ENCODE results near the gene SUGT1.
A peak's percentile ranks its signal among the peaks of the same experiment; 100 is the strongest.
"Not testable (repeated sequence)": the region's sequence is repeated elsewhere in the genome, so short reads cannot be mapped to it uniquely, and the experiment has no call there.

SUGT1 gene

DNA sequence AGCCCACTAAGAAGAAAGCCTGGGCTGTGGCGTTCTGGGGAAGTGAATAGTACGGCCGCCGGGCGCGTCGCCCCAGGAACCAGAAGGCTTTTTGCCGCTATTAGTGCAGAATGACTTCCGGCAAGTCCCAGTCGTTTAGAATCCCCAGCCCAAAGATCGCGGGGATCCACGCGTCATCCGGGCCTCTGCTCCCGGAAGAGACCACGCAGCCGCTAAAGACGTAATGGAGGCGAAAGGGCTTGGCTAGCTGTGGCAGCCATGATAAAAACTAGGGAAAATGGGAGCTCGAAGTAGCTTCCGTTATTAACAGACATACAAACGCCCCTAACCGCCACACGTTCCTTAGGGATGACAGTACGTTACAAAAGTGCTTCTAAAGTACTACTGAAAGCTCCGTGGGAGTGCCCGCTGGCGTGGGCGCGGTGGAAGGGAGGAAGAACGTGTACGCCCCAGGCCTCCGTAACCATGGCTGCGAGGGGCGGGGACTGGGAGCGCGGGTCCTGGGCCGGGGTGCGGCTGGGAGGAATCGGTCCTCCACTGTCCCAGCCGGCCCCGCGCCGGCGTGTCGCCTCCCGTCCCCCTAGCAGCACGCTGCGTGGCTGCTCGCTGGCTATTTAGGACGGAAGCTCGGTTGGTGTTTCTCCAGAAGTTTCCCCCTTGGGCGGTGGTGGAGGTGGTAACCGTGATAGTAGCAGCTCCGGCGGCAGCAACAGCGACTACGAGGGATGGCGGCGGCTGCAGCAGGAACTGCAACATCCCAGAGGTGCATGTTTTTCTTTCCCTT is at the start of gene SUGT1:
Gene SUGT1 (plus strand): TSS at position 641 of the 784 bp plus-strand sequence. CDS start 85 bp downstream, at position 726.
- DNase-seq (ENCODE audit: low read depth in 2 of 2): peak; percentile 86 to 92

DNA sequence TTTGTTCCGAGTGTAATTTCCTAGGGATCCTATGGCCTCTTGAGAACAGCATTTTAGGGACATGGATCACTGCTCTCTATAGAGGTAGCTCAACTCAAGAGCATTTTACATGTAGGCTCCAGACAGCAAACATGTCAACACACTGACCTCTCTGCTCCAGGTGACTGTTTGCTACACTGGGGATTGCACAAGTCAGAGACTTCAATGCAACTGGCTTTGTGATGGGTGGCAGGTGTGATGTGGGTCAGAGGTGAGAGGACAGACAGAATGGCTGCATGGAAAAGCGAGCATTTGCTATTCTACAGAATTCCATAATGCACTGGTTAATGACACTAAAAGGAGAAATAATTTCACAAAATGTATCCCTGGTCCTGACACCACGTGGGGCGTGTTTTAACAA is 49.3 kb upstream of the SUGT1 start:
- not testable (repeated sequence) for DNase-seq (ENCODE audit: low read depth in 2 of 2)

DNA sequence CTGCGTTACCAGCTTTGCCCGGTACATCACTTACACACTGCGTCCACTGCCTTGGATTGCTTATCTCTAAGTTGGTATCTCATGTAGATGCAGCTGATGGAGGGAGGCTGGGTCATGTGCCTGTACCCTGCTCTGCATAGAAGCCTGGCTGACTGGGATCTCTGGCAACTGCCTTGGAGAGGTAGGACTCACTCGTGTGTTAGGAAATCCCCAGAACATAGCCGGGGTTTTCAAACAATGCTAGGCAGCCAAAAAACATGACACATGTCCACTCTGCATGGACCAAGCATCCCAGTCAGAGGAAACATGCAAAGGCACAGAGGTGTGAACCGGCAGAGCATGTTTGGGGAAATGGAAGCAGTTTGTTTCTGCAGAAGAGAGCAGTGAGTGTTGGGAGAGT is 46.5 kb upstream of the SUGT1 start:
- DNase-seq (ENCODE audit: low read depth in 2 of 2): not testable (repeated sequence)

DNA sequence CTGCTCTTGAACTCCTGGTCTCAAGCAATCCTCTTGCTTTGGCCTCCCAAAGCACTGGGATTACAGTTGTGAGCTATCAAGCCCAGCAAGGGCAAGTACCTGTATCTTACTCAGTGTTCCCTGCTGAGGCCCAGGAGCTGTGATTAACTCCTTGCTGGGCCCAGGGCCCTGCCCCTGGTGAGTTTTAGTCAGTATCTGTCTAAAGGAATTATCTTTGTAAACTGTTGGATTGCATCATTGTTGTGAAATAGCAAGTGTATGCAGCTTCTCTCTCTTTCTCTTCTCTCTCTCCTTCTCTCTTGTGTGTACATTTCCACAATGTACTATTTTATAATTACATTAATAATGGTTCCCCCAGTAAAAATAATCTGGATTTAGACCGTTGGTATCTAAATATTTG is 45.8 kb upstream of the SUGT1 start:
- not testable (repeated sequence) for DNase-seq (ENCODE audit: low read depth in 2 of 2)

DNA sequence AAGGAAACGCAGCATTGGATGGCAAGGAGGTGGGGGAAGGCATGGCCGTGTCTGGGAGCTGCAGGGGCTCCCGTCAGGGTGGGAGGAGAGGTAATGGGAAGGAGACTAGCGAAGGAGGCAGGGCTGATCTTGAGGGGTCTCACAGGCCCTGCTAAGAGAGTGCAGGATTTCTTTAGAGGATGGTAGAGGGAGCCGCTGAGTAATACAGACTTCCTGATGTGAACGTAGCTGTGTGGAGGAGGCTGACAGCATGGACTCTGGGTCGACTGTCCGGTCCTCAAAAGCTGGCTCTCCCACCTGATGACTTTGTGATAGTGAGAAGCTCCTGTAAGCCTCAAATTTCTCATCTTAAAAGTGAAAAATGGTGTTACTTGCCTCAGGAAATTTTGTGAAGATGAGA is 44.5 kb upstream of the SUGT1 start:
- DNase-seq (ENCODE audit: low read depth in 2 of 2): not testable (repeated sequence)

DNA sequence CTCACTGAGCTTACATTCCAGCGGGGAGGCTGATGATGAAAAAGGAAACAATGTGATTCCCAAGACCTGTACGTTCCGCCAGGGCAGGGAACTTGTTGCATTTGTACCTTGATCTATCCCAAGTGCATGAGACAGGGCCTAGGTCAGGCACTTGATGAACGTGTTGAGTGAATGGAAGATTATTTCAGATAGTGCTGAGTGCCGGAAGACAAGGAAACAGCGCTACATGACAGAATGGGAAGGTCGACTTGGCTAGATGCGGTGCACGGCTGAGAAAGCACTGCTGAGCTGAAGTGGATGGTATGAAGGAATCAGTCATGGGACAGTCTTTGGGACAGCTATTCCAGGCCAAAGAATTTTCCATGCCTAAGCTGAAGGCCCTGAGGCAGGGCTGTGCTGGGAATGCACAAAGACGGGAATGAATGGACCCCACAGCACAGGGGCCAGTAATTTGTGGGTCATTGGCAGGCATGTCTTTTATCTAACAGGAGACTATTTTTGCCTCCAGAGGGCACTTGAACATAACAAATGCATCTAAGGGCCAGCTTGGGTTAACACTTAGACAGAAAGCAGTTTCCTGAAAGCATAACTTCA is 43.5 kb upstream of the SUGT1 start:
- DNase-seq (ENCODE audit: low read depth in 2 of 2): not testable (repeated sequence)

DNA sequence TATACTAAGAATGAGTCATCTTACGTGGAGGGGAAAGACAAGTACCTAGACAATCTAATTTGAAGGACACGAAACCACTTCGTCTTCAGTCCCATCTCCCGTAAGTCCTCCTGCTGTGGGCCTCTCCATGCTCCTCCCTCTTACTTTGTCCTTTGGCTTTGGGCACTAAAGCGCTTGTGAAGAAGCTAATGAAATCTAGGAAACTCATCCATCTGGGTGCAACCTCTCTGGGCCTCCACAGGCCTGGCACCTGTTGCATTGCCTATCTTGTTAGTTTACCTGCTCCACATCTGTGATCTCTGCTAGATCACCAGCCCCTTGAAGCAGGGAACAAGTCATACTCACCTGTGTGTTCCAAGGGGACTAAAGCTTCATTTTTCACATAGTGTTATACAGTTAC is 42.5 kb upstream of the SUGT1 start:
- DNase-seq (ENCODE audit: low read depth in 2 of 2): not testable (repeated sequence)

DNA sequence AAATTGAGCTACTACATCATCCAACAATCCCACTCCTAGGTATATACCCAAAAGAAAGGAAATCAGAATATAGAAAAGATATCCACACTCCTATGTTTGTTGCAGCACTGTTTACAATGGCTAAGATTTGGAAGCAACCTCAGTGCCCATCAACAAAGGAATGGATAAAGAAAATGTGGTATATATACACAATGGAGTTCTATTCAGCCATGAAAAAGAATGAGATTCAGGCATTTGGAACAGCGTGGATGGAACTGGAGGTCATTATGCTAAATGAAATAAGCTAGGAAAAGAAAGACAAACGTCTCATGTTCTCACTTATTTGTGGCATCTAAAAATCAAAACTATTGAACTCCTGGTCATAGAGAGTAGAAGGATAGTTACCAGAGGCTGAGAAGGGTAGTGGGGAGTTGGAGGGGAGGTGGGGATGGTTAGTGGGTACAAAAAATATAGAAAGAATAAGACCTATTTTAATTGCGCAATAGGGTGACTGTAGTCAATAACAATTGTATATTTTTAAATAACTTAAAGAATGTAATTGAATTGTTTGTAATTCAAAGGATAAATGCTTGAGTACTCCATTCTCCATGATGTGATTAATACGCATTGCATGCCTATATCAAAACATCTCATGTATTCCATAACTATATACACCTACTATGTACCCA is 37.4 kb upstream of the SUGT1 start:
- DNase-seq (ENCODE audit: low read depth in 2 of 2): no peak

DNA sequence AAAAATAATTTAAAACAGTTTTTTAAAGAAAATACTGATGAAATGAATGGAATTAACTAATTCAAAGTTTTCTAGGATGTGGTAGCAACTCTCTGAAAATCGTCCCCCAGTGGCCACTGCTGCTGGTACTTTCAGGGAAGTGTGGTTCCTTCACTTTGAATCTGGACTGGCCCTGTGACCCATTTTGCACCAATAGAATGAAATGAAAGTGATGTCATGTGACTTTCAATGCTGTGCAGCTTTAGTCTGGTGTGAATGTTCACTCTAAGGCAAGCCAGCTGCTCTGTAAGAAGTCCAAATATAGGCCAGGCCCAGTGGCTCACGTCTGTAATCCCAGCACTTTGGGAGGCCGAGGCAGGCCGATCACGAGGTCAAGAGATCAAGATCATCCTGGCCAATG is 36.8 kb upstream of the SUGT1 start:
- DNase-seq (ENCODE audit: low read depth in 2 of 2): no peak

DNA sequence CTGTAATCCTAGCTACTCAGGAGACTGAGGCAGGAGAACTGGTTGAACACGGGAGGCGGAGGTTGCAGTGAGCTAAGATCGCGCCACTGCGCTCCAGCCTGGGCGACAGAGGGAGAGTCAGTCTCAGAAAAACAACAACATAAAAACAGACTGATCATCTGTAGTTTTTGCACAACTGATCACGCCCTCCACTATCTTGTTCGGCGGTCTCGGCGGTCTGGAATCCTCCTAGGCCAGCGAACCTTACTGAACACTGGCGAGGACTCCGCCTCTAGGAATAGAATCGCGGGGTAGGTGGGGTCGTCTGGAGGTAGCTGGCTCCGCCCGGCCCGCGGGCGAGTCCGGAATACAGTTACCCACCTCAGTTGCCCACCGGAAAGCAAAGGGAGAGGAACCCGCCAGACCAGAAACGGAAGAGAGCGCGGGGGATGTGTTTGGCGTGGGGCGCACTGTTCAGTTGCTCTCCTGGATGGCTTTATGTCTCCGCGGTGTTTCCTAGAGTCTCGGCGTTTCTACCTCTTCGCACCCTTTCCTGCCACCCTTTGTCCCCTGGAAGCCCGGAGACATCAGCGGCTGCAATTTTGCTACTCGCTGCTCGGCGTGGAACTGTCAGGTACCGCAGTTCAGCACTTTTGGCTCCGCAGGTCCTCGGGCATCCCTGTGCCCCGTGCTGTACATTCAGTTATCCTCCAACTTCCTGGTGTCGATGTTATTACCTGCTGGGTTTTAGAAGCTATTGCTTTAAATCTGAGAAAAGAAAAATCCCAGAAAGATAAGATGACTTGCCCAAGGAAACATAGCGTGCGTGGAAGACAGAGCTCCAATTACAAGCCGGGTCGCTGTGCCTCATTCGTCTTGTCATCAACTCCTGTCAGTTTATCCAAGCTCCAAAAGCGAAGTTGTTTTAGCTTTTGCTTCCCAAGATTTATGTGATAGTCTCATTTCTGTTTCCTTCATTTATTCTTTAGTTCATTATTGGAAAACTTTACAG is 35.3 kb upstream of the SUGT1 start:
- peak; percentile 66 to 70 for DNase-seq (ENCODE audit: low read depth in 2 of 2)

DNA sequence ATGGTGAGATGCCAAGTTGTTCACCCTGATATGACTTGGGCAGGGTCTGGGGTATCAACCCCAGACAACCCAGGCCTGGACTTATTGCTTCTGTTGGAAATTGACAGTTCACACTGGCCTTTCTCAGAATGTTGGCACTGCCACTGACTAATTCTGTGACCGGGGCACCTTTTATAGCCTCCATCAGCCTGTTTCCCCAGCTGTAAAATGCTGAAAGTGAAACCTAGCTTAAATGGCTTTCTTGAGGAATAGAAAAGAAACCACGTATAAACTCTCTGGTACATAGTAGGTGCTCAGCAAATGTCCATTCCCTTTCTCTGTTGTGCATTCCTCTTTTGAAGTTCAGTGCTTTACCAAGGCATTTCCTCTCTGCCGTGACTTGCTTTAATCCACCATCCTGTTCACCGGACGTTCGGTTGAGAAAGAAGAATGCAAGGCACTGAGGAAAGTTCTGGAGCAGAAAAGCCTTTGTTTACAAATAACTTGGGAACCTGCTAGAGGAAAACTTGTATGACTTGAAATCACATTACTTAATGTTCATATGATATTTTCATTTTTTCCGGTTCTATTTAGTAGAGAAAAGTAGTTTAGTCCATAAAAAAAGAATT is 21.4 kb upstream of the SUGT1 start:
- not testable (repeated sequence) for DNase-seq (ENCODE audit: low read depth in 2 of 2)

DNA sequence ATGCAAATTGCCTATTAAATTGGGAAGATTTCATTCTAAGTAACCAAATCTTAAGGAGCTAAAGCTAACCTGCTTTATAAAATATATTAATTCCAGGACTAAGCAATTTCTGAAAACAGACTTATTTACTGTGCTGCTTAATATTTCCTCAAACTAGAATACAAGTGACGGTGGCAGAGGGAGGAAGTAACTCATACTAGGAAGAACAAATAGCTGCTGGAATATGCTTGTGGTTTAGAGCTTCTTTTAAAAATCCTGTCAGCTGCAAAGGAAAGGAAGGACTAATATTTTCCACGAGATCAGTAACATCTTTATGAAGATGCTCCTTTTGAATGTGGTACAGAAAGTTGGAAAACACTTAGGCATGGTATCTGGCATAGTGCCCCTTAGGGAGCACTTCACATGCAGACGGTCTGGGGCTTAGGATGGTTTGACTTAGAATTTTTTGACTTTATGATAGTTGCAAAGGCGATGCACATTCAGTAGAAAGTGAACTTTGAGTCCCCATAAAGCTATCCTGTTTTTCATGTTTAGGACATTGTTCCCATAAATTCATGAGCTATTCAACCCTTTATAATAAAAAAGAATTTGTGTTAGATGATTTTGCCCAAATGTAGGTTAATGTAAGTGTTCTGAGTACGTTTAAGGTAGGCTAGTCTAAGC is 13.8 kb upstream of the SUGT1 start:
- no peak for DNase-seq (ENCODE audit: low read depth in 2 of 2)

DNA sequence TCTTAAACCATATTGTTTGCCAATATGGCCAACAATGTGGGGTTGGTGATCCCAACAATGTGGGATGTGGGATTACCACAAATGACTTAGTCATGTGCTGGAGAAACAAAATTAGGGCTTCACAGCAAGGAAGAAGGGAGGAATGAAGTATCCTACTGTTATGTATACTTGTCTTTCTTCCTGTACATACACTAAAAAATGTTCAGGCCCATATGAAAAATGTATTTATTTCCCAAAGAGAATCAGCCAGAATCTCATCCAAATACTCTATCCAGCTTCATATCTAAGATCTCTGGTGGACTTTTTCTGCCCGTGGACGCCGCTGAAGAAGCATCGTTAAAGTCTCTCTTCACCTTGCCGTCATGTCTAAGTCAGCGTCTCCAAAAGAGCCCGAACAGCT is 10.5 kb upstream of the SUGT1 start, which contains the start of gene HNRNPA1L2:
Gene HNRNPA1L2 (plus strand): TSS at position 301 of the 400 bp plus-strand sequence. CDS start 62 bp downstream, at position 363.
- no peak for DNase-seq (ENCODE audit: low read depth in 2 of 2)

DNA sequence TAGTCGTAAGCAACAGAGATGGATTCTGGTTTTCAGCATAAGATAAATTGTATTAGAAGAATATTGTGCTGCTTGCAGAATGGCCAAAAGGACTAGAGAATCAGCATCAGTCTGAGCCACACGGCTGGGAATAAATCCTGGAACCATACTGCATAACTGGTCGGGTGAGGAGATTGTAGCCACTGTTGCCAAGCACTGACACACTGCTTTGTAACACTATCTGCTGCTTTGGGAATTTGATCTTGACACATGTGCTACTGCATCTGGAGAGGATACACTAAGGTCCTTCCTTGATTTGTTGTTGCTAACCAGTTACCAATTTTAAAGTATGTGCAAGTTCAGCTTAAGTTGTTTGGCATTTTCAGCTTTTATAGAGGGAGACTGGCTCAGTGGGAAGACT is 8.5 kb upstream of the SUGT1 start:
- no peak for DNase-seq (ENCODE audit: low read depth in 2 of 2)

DNA sequence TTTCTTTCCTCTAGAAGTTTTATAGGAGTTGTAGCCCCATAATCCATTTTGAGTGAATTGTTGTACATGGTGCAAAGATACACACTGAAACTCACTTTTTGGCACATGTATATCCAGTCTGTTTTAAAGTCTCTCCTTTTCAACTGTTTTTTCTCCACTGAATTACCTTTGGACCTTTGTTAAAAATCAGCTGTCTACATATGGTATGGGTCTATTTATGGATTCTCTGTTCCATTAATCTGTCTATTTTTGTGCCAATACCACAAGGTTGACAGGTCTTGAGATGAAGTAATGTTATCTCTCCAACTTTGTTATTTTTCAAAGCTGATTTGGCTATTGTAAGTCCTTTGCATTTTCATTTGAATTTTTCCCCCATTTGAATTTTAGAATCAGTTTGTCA is 5.7 kb upstream of the SUGT1 start:
- DNase-seq (ENCODE audit: low read depth in 2 of 2): no peak

DNA sequence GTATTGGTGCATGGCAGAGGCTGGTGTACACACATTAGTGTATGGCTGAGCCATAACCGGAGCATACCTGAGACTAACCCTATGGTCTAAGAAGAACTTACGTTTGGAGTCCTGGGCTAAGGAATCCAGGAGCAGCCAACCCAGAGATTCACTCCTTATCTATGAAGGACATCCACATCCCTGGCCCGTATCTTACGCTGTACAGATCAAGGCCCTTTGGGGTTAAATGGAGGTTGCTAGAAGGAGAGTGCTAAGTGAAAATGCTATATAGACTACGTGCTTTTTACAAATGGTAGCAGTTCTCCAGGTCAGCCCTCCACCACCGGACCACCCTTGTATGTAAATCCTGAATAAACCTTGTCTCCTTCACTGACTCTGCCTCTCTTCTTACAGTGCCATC is 1.9 kb upstream of the SUGT1 start:
- no peak for DNase-seq (ENCODE audit: low read depth in 2 of 2)

DNA sequence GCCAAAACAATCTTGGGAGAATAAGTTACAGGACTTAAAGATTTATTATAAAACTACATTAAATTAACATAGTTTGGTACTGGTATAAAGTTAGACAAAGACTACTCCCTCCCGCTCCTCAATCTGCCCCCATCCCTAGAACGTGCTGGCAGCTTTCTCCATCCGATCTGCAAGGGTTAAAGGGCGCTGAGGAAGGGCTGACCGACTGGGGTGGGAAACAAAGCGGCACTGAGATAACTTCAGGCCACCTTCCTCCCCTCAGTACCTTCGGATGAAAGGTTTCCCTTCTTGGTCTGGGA is 790 bp upstream of the SUGT1 start:
- no peak for DNase-seq (ENCODE audit: low read depth in 2 of 2)

DNA sequence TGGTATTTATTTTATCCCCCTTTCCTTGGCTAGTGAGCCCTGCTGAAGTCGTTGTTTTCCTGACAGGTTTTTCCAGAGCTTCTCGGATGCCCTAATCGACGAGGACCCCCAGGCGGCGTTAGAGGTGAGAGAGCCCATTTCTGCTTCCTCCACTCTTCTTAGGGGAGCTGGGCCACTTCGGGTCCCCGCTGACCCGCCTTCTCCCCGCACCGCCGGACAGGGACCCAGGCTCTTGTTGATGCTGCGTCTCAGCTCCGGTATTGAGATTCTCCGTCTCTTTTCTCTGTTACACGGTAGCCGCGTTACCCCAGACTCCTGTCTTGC is 306 bp downstream of the SUGT1 start:
- DNase-seq (ENCODE audit: low read depth in 2 of 2): no peak

DNA sequence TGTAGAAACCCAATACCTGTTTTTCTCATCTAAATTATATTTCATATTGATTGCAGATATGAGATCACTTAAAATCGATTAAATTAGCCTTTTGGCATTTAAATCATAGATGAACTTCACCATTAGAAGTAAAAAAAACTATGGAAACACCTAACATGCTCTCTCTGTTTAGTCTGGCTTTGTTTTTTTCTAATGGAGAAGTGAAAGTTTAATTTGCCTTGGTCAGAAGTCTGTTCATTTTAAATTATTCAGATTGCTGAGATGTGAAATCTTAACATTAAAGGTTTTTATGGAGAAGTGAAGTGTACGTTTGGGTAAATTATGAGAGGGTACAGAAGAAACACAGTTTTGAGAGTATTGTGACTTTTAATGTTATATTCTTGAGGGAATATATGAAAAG is 6.7 kb downstream of the SUGT1 start:
- no peak for DNase-seq (ENCODE audit: low read depth in 2 of 2)

DNA sequence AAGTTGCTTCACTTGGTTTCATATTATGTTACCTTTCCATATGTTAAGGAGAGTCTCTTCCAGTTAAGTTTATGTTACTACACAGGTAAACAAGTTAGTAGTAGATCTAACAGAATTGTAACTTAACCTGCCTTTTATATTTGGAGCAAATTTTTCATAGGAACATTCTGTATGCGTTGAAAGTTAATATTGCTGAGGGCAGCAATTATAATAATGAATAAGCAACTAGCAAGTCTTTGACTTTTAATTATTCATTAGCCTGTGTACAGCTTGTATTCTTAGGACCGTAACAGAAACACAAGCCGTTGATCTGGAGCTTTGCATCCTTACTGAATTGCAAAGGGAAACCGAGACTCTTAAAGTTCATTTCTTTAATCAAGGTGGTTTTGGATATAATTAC is 11.6 kb downstream of the SUGT1 start:
- DNase-seq (ENCODE audit: low read depth in 2 of 2): no peak

DNA sequence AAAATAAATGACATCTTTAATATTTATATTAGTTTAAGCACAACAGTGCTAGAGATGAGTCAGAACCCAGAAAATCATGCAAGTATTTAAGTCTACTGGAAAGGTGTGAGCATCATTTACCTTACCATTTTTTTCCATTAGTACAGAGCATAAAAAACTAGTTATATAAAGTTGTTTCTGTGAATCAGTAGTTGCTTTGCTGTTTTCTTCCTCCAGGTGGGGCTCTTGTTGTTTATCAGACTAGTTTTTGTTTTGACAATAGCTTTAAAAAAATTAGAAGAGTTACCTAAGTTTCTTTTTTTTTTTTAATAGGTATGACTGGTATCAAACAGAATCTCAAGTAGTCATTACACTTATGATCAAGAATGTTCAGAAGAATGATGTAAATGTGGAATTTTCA is 12.7 kb downstream of the SUGT1 start:
- no peak for DNase-seq (ENCODE audit: low read depth in 2 of 2)
